SJSA1 (cell line): ENCODE data around the gene CCBE1. TPM values are rescaled to one million over a fixed set of nuclear protein-coding genes. Genes with fewer than 3 reads are reported as not detected.
"Not testable (repeated sequence)": the region's sequence is repeated elsewhere in the genome, so short reads cannot be mapped to it uniquely, and the experiment has no call there.

Experiments
- DNase-seq, 2 experiments: peaks; one replicate each; pipeline ENCODE4 v3.0.0-alpha.2; 2015 to 2020; ENCODE audit warnings: low spot score in 2 of 2, low read depth in 1 of 2
- H3K27ac ChIP-seq: fragments of 250-450 bp; sonication (Bioruptor Pico); 2 replicates; pipeline ENCODE4 v1.5.1; 2020; ENCODE audit warnings: mild to moderate bottlenecking, moderate library complexity
- H3K27me3 ChIP-seq: fragments of 250-450 bp; sonication (Bioruptor Pico); replicated peaks from 2 replicates; pipeline ENCODE4 v1.5.1; 2020; ENCODE audit warnings: mild to moderate bottlenecking, moderate library complexity
- H3K36me3 ChIP-seq: fragments of 250-450 bp; sonication (Bioruptor Pico); 2 replicates; pipeline ENCODE4 v1.5.1; 2020; ENCODE audit warnings: mild to moderate bottlenecking
- H3K4me1 ChIP-seq: fragments of 250-450 bp; sonication (Bioruptor Pico); replicated peaks from 2 replicates; pipeline ENCODE4 v1.6.1; 2021; ENCODE audit warnings: mild to moderate bottlenecking
- H3K4me3 ChIP-seq: fragments of 250-450 bp; sonication (Bioruptor Pico); 2 replicates; pipeline ENCODE4 v1.5.1; 2020; ENCODE audit warnings: mild to moderate bottlenecking
- H3K9me3 ChIP-seq: fragments of 250-450 bp; sonication (Bioruptor Pico); replicated peaks from 2 replicates; pipeline ENCODE4 v1.5.1; 2020; ENCODE audit warnings: mild to moderate bottlenecking
- total RNA-seq: library from RNA; depleted of rRNA; stranded (reverse); fragments of >200 nt; shearing (Covaris generic); gene quantifications from 2 replicates; pipeline ENCODE4 v1.2.3, GENCODE V29; 2014

Gene CCBE1
- total RNA-seq, 1 experiment from 2014 or later = 5.1 TPM

GRCh38 chr18:59689756-59690155 lies 7.5 kb downstream of the CCBE1 start:
- Histone ChIP-seq H3K9me3 (peaks cover 3% of the 10 kb centered on the region), H3K4me3 (no peak overlapping the region), H3K27me3 (no peaks in the 10 kb centered on the region), H3K36me3 (no peaks in the 10 kb centered on the region; the same call in 1 of the 2 replicates), H3K27ac (no peak overlapping the region), H3K4me1 (peaks cover 9% of the 10 kb centered on the region)
- no peak for DNase-seq

DNA sequence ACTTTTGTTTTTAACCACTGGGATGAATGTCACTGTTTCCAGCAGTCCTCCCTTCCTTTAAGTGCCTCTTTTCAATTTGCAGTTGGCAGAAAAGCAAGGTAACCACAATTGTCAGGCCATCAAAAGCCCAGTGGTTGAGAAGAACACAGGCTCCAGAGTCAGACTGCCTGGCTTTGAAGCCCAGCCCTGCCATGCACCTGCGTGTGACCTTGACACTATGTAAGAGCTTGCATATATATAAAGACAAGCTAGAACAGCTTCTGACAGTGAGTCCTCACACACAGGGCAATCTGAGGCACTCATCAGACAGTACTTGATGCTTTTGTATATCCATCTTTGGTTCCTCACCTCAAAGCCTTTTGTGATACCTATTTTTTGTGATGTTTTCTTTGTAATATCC lies 11.0 kb downstream of the CCBE1 start:
- Histone ChIP-seq H3K4me1 (0 out of 2 replicates have a peak, but pooled peaks cover 5% of the 10 kb centered on the region), H3K27ac (no peak overlapping the region), H3K36me3 (no peaks in the 10 kb centered on the region), H3K4me3 (no peak overlapping the region), H3K27me3 (no peaks in the 10 kb centered on the region), H3K9me3 (no peaks in the 10 kb centered on the region)
- no peak for DNase-seq

- no peak overlapping the region for H3K27ac ChIP-seq
- H3K9me3 ChIP-seq = no peaks in the 10 kb centered on the region
- H3K4me1 ChIP-seq = no peaks in the 10 kb centered on the region
- no peaks in the 10 kb centered on the region for H3K36me3 ChIP-seq
- no peak overlapping the region for H3K4me3 ChIP-seq
- DNase-seq = no peak
- H3K27me3 ChIP-seq = no peaks in the 10 kb centered on the region
Observed at GRCh38 chr18:59685501-59685900, 11.7 kb downstream of the CCBE1 start.

DNA sequence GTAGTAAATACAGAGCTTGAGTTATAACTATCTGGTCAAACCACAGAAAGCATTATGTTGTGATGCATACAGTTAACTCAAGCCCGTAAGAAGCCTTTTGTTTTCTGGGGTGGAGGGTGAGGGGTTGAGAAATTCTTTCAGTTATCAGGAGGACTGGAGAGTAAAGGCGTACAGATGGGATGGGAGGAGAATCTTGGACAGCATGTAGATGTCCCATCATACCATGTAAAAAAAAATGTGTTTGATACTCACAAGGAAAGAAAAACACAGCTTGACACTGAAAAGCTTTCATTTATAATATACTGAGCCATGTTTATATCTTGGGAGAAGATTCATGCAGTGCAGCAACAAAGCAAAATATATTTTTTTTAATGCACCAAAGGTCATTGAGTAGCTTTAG lies 12.4 kb downstream of the CCBE1 start:
- Histone ChIP-seq H3K27ac (no peak overlapping the region), H3K27me3 (no peaks in the 10 kb centered on the region), H3K4me3 (no peak overlapping the region), H3K4me1 (no peaks in the 10 kb centered on the region), H3K36me3 (no peaks in the 10 kb centered on the region), H3K9me3 (no peaks in the 10 kb centered on the region)
- DNase-seq = no peak

- no peaks in the 10 kb centered on the region for H3K36me3 ChIP-seq
- no peaks in the 10 kb centered on the region for H3K9me3 ChIP-seq
- DNase-seq = no peak
- no peaks in the 10 kb centered on the region for H3K27me3 ChIP-seq
- no peak overlapping the region for H3K4me3 ChIP-seq
- H3K4me1 ChIP-seq = no peaks in the 10 kb centered on the region
- no peak overlapping the region for H3K27ac ChIP-seq
Observed at GRCh38 chr18:59681521-59682004, 15.7 kb downstream of the CCBE1 start.

GRCh38 chr18:59681051-59681450 lies 16.2 kb downstream of the CCBE1 start:
- Histone ChIP-seq H3K36me3 (no peaks in the 10 kb centered on the region), H3K4me3 (no peak overlapping the region), H3K9me3 (no peaks in the 10 kb centered on the region), H3K27ac (no peak overlapping the region), H3K27me3 (no peaks in the 10 kb centered on the region), H3K4me1 (no peaks in the 10 kb centered on the region)
- no peak for DNase-seq

- no peak overlapping the region for H3K27ac ChIP-seq
- H3K4me3 ChIP-seq = no peak overlapping the region
- DNase-seq = no peak
- H3K9me3 ChIP-seq = no peaks in the 10 kb centered on the region; the same call in 1 of the 2 replicates
- no peaks in the 10 kb centered on the region for H3K36me3 ChIP-seq
- H3K27me3 ChIP-seq = no peaks in the 10 kb centered on the region
- no peaks in the 10 kb centered on the region for H3K4me1 ChIP-seq
Observed at GRCh38 chr18:59675346-59675745, 21.9 kb downstream of the CCBE1 start.

DNA sequence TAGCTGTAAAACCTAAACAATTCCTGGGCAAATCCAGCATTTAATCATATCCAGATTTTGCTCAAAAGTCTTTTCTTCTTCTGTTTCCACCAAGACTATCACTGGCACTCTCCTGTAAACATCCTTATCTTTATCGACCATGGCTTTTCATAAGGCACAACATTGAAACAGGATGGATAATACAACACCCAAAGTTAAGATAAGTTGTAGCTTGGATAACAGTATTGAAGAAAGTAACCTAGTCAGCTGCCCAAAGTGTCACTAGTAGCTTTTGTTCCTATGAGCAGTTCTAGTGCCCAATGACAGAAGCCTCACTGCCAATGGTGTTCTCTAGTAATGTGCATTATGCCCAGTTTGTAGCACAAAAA lies 22.3 kb downstream of the CCBE1 start:
- no peak overlapping the region for H3K27ac ChIP-seq
- no peaks in the 10 kb centered on the region for H3K4me1 ChIP-seq
- H3K9me3 ChIP-seq = no peaks in the 10 kb centered on the region; the same call in 1 of the 2 replicates
- H3K27me3 ChIP-seq = no peaks in the 10 kb centered on the region
- H3K4me3 ChIP-seq = no peak overlapping the region
- no peak for DNase-seq
- H3K36me3 ChIP-seq = no peaks in the 10 kb centered on the region

GRCh38 chr18:59674186-59674902 lies 22.9 kb downstream of the CCBE1 start:
- Histone ChIP-seq H3K9me3 (no peaks in the 10 kb centered on the region; the same call in 1 of the 2 replicates), H3K27ac (no peak overlapping the region), H3K4me3 (no peak overlapping the region), H3K36me3 (no peaks in the 10 kb centered on the region), H3K4me1 (no peaks in the 10 kb centered on the region), H3K27me3 (no peaks in the 10 kb centered on the region)
- DNase-seq = no peak

- H3K4me3 ChIP-seq = no peak overlapping the region
- DNase-seq = no peak
- H3K9me3 ChIP-seq = no peaks in the 10 kb centered on the region; the same call in 1 of the 2 replicates
- H3K27ac ChIP-seq = no peak overlapping the region
- H3K4me1 ChIP-seq = no peaks in the 10 kb centered on the region
- H3K36me3 ChIP-seq = no peaks in the 10 kb centered on the region
- no peaks in the 10 kb centered on the region for H3K27me3 ChIP-seq
Observed at GRCh38 chr18:59672235-59672711, 24.9 kb downstream of the CCBE1 start.

GRCh38 chr18:59671551-59671950 lies 25.7 kb downstream of the CCBE1 start:
- Histone ChIP-seq H3K4me1 (no peaks in the 10 kb centered on the region), H3K27ac (no peak overlapping the region), H3K4me3 (no peak overlapping the region), H3K27me3 (no peaks in the 10 kb centered on the region), H3K9me3 (no peaks in the 10 kb centered on the region; the same call in 1 of the 2 replicates), H3K36me3 (no peaks in the 10 kb centered on the region)
- DNase-seq = no peak

DNA sequence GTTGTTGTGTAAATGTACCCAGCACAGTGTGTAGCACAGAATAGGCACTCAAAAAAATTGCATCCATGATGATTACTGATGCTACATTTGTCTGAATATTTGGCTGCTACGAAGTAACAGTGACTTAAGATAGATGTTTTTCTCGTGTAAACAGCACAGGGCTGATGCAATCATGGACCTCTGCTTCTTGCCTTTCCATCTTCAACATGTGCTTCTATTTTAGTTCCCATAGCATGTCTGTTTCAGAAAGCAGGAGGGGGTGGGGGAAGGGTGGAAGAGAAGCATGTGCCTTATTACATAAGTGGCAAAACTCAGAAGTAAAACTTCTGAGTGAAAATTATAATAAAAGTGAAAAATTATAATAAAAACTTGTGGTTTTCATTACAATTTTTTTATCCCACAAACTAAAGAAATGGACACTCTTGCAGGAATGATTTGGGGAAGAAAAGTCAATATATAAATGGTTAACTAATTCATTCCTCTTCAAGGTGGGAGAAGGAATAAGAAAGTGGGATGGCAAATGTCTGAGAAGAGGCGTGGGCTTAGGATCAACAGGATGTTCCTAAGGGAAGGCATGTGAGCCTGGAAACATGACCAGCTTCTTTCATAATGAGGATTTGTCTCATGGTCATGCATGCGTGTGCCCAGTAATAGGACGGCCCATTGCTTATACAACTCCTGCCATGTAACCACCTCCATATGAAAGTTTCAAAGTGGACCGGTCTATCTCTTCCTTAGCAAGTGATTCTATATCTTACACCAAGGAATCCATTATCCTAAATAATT lies 27.2 kb downstream of the CCBE1 start:
- Histone ChIP-seq H3K9me3 (no peaks in the 10 kb centered on the region), H3K4me1 (0 out of 2 replicates have a peak, but pooled peaks cover 3% of the 10 kb centered on the region), H3K27me3 (no peaks in the 10 kb centered on the region), H3K27ac (no peak overlapping the region), H3K36me3 (no peaks in the 10 kb centered on the region), H3K4me3 (no peak overlapping the region)
- DNase-seq = no peak

GRCh38 chr18:59667488-59667887 lies 29.7 kb downstream of the CCBE1 start:
- Histone ChIP-seq H3K9me3 (no peaks in the 10 kb centered on the region), H3K4me1 (peaks cover 12% of the 10 kb centered on the region), H3K36me3 (no peaks in the 10 kb centered on the region), H3K27me3 (no peaks in the 10 kb centered on the region; the same call in 1 of the 2 replicates), H3K4me3 (no peak overlapping the region), H3K27ac (no peak overlapping the region)
- no peak for DNase-seq

GRCh38 chr18:59666007-59666402 lies 31.2 kb downstream of the CCBE1 start:
- not testable (repeated sequence) for H3K36me3 ChIP-seq, H3K27me3 ChIP-seq, H3K27ac ChIP-seq, H3K9me3 ChIP-seq, DNase-seq, H3K4me3 ChIP-seq
- peaks cover 27% of the 10 kb centered on the region for H3K4me1 ChIP-seq
